ENCODE results near the gene ZIC2.

DNA sequence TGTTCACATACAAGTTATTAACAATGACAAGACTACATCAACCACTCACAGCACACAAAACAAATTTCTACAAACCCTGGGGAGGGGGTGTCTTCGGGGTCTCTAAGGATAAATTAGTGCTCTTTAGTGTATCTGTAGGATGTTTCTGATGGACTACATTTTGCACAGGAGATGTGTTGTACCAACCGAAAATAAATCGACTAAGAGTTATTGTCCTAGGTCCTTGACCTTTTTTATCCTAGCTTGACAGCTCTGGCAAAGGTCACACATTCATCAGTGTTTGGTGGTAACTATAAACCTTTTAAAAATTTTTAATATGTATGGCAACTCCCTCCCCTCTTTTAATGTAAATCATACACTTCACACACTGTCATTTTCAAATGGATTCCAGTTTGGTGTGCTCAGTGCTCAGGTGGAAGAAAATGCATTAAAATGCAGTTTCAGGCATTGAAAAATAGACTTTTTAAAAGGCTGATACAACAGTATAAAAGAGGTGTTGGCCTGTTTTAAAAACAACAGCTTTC, 17.7 kb upstream of the ZIC2 start:
- TF ChIP-seq, protein P1, sequence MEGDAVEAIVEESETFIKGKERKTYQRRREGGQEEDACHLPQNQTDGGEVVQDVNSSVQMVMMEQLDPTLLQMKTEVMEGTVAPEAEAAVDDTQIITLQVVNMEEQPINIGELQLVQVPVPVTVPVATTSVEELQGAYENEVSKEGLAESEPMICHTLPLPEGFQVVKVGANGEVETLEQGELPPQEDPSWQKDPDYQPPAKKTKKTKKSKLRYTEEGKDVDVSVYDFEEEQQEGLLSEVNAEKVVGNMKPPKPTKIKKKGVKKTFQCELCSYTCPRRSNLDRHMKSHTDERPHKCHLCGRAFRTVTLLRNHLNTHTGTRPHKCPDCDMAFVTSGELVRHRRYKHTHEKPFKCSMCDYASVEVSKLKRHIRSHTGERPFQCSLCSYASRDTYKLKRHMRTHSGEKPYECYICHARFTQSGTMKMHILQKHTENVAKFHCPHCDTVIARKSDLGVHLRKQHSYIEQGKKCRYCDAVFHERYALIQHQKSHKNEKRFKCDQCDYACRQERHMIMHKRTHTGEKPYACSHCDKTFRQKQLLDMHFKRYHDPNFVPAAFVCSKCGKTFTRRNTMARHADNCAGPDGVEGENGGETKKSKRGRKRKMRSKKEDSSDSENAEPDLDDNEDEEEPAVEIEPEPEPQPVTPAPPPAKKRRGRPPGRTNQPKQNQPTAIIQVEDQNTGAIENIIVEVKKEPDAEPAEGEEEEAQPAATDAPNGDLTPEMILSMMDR (IDR thresholded peaks at IDR 0.05), result no peak
- no peak for TF ChIP-seq POLR2A (IDR thresholded peaks at IDR 0.05)
